Measurements from ENCODE around the gene GOT1.

GOT1 gene

DNA sequence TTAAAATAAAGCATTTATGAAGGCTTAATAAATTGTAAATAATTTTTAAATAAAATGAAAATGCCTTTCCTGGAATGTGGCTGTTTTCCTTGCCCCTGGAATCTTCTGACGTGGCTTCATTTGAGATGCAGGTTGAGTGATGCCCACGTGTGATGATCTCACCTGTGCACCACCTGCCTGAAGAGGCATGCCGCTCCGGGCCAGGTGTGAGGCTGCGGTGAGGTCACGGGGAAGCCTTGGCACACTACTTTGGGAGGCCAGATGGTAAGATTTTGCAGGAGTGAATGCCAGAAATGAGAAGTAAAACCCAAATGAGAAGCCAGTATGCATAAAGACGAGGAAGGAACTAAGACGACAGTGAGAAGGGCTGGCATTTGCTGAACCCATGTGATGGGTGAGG, 36.2 kb downstream of the GOT1 start:
- no peak for DNase-seq

GRCh38 chr10:99393683-99394082, 36.7 kb downstream of the GOT1 start:
- DNase-seq = no peak

DNA sequence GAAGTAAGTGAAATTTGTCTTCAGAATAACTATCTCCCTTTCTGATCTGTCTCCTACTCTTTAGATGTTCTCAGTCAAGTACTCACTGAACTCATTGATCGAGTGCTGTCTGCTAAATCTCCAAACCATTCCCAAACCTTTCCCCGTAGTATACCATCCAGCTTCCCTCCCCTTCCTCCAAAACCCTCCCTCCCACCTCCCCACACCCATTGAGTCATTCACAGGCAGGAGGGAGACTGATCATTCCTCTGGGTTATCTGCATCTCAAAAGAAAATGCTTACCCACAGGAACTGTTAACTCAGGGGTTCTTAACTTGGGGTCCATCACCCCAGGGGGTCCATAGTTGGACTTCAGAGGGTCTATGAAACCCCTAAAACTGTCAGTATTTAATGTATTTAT, 37.4 kb downstream of the GOT1 start:
- no peak for DNase-seq

DNA sequence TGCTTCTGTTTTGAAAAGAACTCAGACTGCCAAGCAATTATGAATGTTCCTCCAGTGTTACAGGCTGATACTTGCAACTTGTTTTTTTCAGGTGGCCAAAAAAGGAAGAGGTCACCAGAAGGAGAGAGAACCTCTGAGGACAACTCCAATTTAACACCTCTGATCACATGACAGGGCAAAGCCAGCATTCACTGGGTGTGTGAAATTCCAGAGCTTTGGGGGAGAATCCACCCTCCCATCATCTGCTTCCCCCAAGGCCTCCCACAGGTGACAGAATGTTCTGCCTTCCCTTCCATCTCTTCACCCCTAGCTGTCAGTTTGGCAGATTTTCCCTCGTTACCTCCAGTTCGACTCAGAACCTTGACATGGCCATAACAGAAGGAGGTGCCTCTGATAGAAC, 39.1 kb downstream of the GOT1 start:
- DNase-seq = no peak

DNA sequence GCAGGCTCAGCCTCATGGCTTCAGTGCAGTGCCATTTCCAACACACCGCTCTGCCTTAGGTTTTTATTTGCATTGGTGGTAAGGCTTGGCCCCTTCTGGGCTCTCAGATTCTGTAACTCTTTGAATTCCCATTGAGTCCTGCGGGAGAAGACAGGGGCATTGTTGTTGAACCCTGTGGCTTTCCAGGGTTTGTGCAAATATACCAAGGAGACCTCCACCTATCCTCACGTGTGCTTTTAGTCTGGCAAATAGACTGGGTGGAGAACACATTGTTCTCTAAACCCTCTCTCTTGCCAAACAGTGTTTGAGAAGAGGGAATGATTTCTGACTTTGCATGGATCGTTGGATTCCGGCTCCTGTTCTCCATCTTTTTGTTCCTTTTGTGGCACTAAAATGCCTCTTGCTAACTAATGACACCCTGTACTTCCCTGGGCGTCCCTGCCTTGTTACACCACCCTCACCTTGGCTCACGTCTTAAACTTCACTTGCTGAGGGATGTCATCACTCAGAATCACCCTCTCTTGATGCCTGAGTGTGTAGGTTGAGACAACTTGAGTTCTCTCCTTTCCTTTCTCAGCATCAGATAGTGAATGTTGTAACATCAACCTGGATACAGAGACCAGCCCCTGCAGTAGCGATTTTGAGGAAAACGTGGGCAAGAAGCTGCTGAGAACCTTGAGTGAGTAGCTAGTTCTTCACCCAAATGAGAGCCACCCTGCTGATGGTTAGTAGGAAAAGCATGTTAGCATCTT, 40.5 kb downstream of the GOT1 start:
- DNase-seq = no peak

DNA sequence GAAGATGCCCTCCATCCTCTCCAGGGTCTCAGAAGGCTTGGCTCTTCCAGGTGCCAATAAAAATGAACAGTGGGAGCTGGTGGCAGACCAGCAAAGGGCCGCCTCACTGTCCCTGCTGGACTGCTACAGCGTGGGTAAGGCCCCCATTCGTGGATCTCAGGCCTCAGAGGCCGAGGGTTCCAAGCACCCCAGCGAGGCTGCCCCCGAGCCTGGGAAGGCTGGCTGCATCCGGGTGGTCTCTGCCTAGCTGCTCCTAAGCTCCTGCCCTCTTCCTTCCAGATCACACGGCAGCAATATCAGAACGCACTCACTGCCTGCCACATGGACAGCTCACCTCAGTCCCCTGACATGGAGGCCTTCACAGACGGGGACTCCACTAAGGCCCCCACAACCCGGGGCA, 42.9 kb downstream of the GOT1 start:
- DNase-seq = no peak

- DNase-seq = no peak
These were observed 43.4 kb downstream of the GOT1 start for GRCh38 chr10:99387071-99387470.

GRCh38 chr10:99382176-99382575, 48.2 kb downstream of the GOT1 start:
- no peak for DNase-seq

DNA sequence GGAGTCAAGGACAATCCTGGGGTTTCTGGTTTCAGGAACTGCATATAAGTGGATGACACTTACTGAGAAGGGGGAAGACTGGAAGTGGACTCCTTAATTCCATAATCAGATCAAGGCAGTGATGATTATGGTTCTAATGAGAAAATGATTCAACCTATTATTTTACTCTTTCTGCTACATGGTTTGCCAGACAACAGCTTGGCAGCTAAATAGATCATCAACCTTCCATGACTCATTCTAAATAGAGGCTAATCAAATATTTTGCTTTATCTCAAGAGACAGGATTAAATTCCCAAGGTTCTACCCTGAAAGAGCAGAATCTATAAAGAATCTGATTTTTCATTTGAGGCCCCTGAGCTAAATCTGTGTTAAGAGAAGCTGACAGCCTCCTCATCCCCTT, 55.0 kb downstream of the GOT1 start:
- DNase-seq = no peak

GRCh38 chr10:99374972-99375371, 55.5 kb downstream of the GOT1 start:
- DNase-seq = no peak

- DNase-seq = no peak
These were observed 55.9 kb downstream of the GOT1 start for GRCh38 chr10:99374526-99374925.

- no peak for DNase-seq
These were observed 57.7 kb downstream of the GOT1 start for GRCh38 chr10:99372546-99373271.

- DNase-seq = no peak
These were observed 59.4 kb downstream of the GOT1 start for GRCh38 chr10:99370993-99371392.

DNA sequence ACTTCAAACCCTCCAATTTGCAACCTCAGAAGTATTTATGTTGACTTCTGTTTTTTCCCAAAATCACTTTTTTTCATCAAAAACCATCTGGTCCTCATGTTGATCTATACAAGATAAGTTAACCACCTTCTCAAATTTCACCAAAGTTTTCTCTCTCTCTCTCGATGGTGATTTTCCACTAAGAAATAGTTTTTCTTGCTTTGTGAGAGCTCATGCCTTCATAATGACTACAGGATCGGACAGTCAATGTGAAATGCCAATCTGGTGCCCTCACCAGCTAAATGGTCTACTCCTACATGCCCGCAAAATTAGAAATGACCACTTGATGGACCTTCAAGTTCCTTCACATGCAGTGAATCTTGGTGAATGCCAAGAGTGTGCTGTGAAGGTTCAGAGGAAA, 60.9 kb downstream of the GOT1 start:
- DNase-seq = no peak

DNA sequence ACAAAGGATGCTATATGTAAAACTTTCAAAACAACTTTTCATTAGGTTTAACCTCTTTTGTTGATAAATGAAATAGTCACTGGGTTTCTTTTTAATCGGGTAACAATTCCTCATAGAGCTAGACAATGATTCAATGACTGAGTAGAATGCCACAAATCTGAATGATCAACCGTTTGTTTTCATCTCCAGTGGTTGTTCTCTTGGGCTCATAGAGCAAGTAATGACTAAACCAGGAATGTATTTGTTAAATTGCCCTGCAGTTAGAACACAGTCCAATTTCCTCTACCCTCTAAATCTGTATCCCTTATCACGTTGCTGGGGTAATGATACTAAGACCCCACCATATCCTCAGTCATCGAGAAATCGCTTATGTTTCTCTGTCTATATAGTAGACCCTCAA, 61.3 kb downstream of the GOT1 start:
- no peak for DNase-seq

GRCh38 chr10:99368646-99369045, 61.8 kb downstream of the GOT1 start:
- no peak for DNase-seq

DNA sequence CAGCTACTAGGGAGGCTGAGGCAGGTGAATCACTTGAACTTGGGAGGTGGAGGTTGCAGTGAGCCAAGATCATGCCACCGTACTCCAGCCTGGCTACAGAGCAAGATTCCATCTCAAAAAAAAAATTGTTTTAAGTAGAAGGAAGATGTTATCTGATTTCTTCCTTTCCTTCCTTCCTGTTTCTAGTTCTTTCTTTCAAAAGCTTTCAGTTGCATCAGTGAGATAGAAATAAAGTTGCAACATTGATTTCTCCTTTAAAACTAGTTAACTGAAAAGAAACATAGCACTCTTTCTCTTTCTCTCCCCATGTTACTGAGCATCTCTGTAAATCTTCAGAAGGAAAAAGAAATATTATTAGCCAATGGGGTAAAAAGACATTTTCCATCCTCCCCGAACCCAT, 63.8 kb downstream of the GOT1 start:
- no peak for DNase-seq

DNA sequence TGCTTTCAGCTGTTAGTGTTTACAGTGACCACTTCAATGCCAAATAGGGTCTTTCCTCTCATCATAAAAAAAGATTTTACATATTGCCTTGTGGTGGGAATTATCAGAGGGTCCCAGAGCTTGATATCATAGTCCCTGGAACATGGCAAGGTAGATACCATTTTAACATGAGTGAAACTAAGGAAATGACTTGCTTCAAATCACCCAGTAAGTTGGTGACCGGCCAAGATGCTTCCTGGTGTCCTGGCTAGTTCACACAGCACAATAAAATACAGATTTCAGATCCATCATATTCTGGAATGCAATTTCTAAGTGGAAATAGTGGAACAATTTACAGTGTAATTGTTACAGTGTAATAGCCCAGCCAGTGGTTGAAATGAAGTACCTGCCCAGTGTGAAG, 64.7 kb downstream of the GOT1 start:
- no peak for DNase-seq

DNA sequence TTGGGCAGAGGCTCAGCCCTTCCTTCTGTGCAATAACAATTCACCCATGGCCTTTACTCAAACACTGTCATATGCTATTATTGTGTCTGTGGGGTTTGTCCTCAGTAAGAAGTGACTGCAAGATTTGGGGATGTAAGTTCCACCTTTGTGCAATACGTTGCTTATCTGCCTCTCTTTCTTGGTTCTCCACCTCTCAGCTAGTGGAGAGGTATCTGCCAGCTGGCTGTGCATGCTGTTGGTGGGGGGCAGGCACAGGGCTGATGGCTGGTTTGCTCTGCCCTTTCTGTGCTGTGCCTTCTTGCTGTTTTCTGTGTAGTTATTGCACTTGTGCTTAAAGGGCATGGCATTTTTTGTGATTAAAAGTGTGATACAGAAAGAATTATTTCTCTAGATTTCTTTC, 65.1 kb downstream of the GOT1 start:
- no peak for DNase-seq

- DNase-seq = no peak
These were observed 66.3 kb downstream of the GOT1 start for GRCh38 chr10:99364125-99364524.

- no peak for DNase-seq
These were observed 69.5 kb downstream of the GOT1 start for GRCh38 chr10:99360934-99361333.

GRCh38 chr10:99358101-99358500, 72.3 kb downstream of the GOT1 start:
- DNase-seq = no peak

- no peak for DNase-seq
These were observed 72.7 kb downstream of the GOT1 start for GRCh38 chr10:99357691-99358090.

DNA sequence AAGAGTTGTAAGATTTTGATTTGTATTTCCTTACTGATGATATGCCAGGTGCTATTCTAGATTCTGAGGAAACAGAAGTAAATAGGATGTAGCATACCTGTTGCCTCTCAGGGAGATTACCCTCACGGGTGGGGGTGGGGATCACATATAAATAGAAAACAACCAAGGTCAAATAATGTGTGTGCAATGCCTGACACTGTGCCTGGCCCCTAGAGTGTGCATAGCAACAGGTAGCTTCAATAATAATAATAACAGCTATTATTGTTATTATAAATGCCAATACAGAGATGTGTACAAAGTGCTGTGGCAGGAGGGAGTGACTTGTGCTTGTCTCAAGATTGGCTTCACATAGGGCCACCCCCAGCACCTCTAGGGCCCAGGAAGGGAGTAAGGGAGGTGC, 77.2 kb downstream of the GOT1 start:
- no peak for DNase-seq

GRCh38 chr10:99347672-99348071, 82.8 kb downstream of the GOT1 start:
- DNase-seq = no peak
